LHCN-M2 (cell line): ENCODE data around the gene SHROOM3. TPM values are rescaled to one million over a fixed set of nuclear protein-coding genes. Genes with fewer than 3 reads are reported as not detected.
A peak's percentile ranks its signal among the peaks of the same experiment; 100 is the strongest.

Experiments
- DNase-seq: peaks from one replicate; pipeline ENCODE4 v3.0.0-alpha.2; 2012; ENCODE audit warnings: low read depth
- total RNA-seq: library from RNA; depleted of rRNA; stranded (reverse); fragments of >200 nt; gene quantifications from 2 replicates; pipeline ENCODE4 v1.2.3, GENCODE V29; 2014

Gene SHROOM3
- total RNA-seq, 1 experiment from 2014 or later: 0.46 TPM

DNA sequence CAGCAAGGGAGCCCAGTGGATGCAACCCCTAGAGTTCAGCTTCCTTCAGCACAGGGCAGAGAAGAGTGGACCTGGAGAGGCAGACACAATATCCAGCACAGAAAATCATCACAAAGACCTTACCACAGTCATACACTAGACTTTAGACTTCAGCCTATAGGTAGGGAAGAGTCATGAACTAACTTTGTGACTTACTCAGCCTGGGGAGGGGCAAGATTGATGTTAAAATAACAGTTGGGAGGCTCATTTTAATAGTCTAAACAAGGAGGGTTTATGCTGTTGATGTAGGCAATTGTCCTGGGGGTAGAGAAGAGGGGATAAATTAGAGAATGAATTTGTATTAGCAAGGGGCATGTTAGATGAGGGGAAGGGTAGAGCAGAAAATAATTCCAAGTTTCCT is 338.7 kb downstream of the SHROOM3 start:
- no peak for DNase-seq

DNA sequence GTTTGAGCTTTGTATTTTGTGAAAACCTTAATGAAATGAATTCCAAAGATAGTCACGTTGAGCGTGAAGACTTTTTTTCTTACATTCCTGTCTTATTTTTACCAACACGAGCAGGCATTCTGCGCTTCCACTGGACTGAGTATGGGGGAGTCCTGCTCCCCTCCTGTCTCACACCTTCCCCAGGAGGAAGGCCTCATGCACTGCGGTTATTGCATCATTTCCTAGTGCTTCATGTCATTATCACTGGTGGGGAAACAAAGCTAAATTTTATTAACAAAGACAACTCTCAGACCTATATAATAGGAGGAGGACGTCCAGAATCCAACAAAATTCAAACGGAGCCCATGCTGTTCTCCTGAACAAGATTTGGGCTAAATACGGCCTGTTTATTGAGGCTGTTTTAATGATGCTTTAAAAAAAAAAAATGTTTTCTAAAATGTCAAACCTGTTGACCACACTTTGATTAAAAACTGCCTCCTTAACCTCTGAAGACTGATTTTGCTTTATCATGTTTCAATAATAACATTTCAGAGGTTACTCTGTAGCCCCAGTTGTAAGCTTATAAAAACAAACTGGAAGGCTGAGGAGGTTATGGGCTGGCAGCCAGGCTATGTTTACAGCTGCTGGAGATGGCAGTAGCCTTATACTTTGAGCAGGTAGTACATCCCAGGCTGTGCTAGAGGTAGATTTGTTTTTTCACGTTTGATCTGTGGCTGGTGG is 344.9 kb downstream of the SHROOM3 start:
- peak; percentile 85 for DNase-seq

- DNase-seq: no peak
Observed at GRCh38 chr4:76780781-76781697, 346.0 kb downstream of the SHROOM3 start.

DNA sequence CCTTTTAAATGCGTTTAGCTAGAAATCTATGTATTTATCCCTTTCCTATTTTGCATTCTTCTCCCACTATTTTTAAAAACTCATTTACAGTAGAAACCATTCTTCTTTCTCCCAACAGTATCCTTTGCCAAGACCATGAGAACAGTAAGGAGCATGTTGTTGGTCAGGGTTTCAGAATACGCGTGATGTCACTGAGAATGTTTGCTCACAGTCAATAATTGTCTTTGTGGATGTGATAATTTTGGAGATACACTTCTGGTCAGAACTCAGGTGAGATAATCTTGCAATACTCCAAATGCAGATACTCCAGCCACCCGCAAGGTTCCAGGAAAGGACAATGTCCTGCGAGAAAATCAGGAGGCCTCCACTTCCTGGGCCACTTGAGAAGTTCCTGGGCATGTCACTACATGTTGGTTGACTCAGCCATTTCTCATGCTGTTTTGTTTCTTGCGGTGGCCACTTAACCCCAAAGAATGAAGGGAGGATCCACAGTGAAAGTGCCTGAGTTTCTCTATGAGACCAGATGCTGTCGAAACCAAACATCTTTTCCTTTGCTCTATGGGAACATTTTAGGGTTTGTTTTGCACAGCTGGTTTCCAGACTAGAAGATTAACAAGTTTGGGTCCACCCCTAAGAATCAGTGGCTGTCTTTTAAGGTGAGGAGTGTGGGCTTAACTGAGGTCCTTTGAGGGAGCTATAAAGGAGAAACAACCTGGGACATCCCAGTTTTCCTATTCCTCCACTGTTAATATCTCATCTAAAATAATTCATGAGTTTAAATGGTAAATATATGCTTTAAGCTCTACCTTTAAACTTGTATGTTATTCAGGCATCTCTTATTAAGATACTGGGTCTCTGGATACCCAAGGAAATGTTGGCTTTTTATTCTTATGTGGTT is 346.9 kb downstream of the SHROOM3 start:
- DNase-seq: peak; percentile 99

GRCh38 chr4:76782837-76783236 is 347.8 kb downstream of the SHROOM3 start:
- DNase-seq: peak; percentile 84

DNA sequence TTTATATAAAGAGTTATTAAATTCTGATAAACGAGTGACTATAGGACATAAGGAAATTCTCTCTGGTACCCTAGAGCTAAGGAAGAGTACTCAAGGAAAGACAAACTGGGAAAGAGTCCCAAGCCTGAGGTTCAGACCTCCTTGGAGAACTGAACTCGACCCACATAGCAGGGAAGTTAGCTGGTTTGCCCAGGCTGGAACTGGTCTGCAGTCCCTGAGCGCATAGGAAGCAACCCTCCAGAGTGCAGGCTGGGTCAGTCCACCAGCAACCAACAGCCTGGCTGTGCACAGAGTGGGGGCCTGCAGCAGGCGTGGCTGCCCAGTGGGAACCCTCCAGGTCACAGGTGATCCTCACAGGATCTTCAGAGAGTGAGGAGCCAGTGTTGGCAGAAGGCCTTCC is 348.8 kb downstream of the SHROOM3 start:
- peak; percentile 41 for DNase-seq

- DNase-seq: peak; percentile 54
Observed at GRCh38 chr4:76784237-76784636, 349.2 kb downstream of the SHROOM3 start.

DNA sequence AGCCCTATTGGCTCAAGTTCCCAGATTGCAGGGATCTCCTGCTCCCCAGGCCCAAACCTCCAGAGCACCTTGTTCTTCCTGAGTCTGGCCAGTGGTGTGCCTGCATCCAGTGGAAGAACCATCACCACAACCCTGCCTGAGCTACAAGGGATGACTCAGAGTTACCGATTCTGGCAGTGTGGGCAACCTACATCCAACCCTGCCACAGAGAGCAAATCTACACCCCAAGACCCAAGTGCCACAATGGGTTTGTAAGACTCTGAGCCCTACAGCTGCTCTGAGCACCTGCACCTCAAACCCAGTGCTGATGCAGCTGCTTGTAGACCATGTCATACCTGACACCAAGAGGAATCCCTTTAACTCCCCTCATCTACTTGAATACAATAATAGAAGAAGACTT is 352.9 kb downstream of the SHROOM3 start:
- DNase-seq: peak; percentile 33

DNA sequence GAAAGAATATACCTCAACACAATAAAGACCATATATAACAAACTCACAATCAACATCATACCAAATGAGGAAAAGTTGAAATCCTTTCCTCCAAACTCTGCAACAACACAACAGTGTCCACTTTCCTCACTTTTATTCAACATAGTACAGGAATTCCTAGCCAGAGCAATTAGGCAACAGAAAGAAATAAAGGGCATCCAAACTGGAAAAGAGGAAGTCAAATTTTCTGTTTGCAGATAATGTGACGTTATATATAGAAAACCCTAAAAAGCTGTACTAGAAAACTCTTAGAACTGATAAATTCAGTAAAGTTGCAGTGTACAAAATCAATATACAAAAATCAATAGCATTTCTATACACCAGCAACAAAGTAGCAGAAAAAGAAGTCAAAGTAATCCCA is 355.3 kb downstream of the SHROOM3 start:
- no peak for DNase-seq

GRCh38 chr4:76791479-76791878 is 356.4 kb downstream of the SHROOM3 start:
- DNase-seq: no peak

DNA sequence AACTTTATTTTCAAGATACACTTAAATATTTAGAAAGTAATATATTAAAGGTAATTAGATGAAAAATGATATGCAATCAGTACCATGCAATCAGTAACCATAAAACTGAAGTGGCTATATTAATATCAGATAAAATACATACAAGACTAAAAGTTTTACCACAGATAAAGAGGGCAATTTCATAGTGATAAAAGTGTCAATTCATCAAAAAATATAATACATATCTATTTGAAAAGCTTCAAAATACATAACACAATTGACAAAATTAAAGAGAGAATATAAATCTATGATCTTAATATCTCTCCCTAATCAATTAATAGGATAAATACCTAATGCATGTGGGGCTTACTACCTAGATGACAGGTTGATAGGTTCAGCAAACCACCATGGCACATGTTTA is 357.4 kb downstream of the SHROOM3 start:
- no peak for DNase-seq

DNA sequence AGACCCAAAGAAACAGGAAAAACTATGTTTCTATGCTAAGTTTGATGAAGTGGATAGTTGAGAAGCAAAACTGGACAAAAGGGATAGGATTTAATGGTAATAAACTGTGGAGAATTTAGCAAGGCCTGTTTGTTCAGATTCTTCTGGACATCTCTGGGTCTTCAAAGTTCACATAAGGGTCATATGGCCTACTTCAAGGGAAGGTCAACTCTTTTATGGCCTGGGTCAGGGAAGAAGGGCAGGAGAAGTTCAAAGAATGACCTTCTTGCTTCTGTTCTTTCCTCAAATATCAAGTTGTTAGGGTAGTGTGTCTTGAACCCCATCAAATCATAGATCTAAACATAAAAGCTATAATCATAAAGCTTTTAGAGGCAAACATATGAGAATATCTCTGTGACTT is 360.2 kb downstream of the SHROOM3 start:
- no peak for DNase-seq

DNA sequence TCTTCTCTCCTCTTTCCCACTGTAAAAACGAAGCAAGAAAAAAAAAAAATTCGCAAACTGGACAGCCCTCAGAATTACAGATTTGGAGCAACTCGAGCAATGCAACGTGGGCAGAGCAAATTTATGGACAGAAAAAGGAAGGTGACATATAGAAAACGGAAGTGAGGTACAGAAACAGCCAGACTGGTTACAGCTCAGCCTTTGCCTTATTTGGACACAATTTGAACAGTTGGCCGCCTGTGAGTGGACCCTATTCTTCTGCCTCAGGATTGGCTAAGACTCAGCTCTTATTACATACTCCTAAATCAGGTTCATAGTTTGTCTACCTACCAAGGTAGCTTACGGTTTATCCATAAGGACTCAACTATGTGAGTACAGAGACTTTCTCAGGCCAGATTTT is 364.1 kb downstream of the SHROOM3 start:
- DNase-seq: no peak

GRCh38 chr4:76799718-76800117 is 364.7 kb downstream of the SHROOM3 start:
- DNase-seq: no peak

GRCh38 chr4:76800902-76801301 is 365.9 kb downstream of the SHROOM3 start:
- no peak for DNase-seq

DNA sequence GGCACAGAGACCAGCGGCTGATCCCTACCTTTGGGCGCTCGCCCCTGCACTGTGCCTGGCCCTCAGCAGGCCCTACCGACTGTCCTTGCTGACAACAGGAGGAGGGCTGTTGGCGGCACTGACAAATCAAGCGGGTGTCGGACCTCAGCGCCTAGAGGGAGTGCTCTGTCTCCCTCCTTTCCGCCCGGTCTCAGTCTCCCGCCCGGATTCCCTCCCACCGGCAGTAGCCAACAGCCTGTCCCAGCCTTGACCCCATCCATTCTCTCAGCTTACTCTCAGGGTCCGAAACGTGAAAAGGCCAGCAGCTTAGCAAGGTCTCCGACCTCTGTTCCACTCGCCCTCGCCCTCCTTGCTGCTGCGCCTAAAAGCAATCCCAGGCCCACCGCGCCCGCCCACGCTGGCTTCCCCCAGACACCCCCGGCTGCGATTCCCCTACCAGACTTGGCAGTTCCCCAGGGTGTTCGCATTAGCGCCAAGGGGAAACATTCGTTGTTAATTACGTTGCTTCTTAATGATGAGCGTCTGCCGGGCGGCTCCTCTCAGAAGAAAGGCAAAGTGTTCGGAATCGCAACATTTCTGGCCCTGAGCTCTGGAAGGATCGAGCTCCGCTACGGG is 366.7 kb downstream of the SHROOM3 start:
- DNase-seq: no peak

DNA sequence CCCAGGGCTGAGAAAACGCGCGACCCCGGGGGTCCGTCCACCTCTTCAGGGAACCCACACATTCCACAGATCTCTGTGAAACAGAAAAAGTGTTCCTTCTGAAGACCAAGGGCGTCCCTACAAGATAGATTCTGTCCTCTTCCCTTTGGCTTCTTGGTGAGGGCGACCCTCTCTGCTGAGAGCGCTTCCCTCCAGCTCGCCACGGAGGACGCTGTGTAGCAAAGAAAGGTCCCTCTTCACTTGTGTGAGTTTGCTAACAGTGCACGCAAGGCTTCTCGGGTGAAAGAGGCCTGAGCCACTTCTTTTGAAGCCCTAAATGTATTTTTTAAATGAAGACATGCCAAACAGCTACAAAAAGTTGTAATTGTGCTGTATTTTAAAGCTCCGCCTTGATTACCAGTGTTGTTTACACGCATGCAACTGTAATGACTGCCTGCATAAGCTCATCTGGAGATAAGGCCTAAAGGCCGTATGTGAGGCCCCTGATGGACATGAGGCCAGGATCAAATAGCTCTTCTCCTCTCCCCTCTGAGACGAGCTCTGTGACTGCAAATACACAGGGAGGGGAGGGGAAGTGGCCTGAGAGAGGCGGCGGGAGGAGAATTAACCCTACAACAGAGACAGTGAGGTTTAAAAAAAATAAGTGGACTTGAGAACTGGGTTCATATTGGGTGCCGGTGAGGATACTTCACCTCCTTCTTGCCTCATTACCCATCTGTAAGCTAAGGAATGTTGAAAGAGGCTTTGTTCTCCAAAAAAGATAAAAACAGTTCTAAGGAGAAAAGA is 367.4 kb downstream of the SHROOM3 start:
- no peak for DNase-seq

DNA sequence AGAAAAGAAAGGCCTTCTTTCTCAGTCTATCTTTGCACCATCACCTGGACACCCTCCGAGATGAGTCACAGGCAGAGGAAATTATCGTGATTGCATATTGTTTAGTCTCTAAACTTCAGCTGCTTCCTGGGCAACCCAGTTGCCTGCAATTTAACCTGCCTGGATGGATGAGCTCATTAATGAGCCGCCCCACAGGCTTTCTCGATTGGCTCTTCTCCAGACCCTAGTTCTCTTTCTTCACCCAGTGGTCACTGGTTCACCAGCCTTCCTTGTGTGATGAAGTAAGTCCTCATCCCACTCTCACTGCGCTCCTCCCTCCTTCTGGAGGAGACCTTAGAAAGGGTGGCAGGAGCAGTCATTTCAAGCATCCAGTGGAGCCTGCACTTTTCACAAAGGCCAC is 368.5 kb downstream of the SHROOM3 start:
- DNase-seq: peak; percentile 68

GRCh38 chr4:76804096-76804495 is 369.1 kb downstream of the SHROOM3 start:
- DNase-seq: peak; percentile 54

DNA sequence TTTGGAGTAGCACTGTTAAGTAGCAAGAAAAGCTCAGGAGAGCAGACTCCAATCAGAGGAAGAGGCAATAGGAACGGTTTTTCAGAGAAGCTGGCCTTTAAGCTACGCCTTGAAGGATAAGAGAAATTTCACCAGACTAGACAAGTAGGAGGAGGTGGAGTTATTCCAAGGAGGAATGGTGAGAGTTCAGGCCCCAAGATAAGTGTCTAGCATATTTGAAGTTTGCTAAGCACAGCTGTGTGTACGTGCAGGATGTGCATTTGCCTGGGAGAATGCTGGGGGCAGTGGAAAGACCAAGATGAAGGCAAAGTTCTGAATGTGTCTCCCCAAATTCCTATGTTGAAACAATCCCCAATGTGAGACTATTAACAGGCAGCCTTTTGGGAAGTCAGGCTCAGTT is 371.3 kb downstream of the SHROOM3 start:
- DNase-seq: no peak

- no peak for DNase-seq
Observed at GRCh38 chr4:76806757-76807156, 371.7 kb downstream of the SHROOM3 start.
